AG04449 (cell line): Measurements from ENCODE around the gene MGLL.

ENCODE experiments used
- CTCF ChIA-PET: fragments of 350-600 bp; formaldehyde crosslinking; extraction: SDS; loops from one replicate; lab custom pipeline; 2021; ENCODE audit warnings: antibody characterized with exemption; lab: Yijun Ruan, JAX
- POLR2A ChIA-PET: fragments of 400-600, 350-600 bp; formaldehyde crosslinking; extraction: SDS; loops from one replicate; lab custom pipeline; 2020; ENCODE audit warnings: antibody characterized with exemption, inconsistent platforms; lab: Yijun Ruan, JAX
- DNase-seq: peaks from one replicate; pipeline ENCODE4 v3.0.0-alpha.2; 2010; ENCODE audit warnings: low read depth, low spot score
- H3K4me3 ChIP-seq: 2 replicates; pipeline ENCODE4 v1.5.1; 2011; ENCODE audit warnings: low read depth, mild to moderate bottlenecking, control low read depth, low read length
- TF ChIP-seq, protein P1 (sequence below): IDR thresholded peaks from one replicate; pipeline ENCODE4 v1.5.1; 2011; ENCODE audit warnings: mild to moderate bottlenecking, moderate library complexity, low read length, control low read depth, inconsistent platforms; ENCODE audit not compliant: insufficient read depth; ENCODE audit errors: missing control alignments

The MGLL gene

GRCh38 chr3:127762077-127762786 lies 60.1 kb downstream of the MGLL start:
- ChIA-PET CTCF (interaction anchor here (0.9 to 2.6 kb wide), 9 partner anchors 8 to 72 kb away, joined by 3 to 8 read pairs (median 3); no protein-coding TSS in a partner anchor), POLR2A (interaction anchor here (0.6 kb wide), 1 partner anchor 46 kb away, joined by 4 read pairs; no protein-coding TSS in a partner anchor)
- TF ChIP-seq, protein P1, sequence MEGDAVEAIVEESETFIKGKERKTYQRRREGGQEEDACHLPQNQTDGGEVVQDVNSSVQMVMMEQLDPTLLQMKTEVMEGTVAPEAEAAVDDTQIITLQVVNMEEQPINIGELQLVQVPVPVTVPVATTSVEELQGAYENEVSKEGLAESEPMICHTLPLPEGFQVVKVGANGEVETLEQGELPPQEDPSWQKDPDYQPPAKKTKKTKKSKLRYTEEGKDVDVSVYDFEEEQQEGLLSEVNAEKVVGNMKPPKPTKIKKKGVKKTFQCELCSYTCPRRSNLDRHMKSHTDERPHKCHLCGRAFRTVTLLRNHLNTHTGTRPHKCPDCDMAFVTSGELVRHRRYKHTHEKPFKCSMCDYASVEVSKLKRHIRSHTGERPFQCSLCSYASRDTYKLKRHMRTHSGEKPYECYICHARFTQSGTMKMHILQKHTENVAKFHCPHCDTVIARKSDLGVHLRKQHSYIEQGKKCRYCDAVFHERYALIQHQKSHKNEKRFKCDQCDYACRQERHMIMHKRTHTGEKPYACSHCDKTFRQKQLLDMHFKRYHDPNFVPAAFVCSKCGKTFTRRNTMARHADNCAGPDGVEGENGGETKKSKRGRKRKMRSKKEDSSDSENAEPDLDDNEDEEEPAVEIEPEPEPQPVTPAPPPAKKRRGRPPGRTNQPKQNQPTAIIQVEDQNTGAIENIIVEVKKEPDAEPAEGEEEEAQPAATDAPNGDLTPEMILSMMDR: no peak
- no peak for DNase-seq
- H3K4me3 ChIP-seq: no peak overlapping the region

DNA sequence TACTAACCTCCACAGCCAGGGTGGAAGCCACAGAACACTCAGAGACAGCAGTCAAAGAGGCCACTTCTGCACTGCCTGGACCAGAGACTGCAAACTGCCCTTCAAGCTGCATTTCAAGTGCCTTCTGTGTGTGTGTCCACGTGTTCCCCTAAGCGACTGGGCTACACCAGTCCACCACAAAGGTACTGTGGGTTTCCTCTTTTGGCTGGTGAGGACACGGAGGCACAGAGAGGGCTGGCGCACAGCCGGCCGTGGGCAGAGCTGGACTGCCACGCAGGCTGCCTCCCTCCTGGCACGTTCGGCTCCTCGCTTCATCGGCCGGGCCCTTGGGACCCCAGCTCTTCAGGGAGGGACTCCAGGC lies 60.9 kb downstream of the MGLL start:
- H3K4me3 ChIP-seq: no peak overlapping the region
- TF ChIP-seq, protein P1: no peak
- CTCF ChIA-PET: interaction anchor here (0.9 to 2.6 kb wide), 4 partner anchors 10 to 71 kb away, joined by 3 to 8 read pairs (median 3); no protein-coding TSS in a partner anchor
- POLR2A ChIA-PET: interaction anchor here (0.6 kb wide), 1 partner anchor 46 kb away, joined by 4 read pairs; no protein-coding TSS in a partner anchor
- DNase-seq: no peak

DNA sequence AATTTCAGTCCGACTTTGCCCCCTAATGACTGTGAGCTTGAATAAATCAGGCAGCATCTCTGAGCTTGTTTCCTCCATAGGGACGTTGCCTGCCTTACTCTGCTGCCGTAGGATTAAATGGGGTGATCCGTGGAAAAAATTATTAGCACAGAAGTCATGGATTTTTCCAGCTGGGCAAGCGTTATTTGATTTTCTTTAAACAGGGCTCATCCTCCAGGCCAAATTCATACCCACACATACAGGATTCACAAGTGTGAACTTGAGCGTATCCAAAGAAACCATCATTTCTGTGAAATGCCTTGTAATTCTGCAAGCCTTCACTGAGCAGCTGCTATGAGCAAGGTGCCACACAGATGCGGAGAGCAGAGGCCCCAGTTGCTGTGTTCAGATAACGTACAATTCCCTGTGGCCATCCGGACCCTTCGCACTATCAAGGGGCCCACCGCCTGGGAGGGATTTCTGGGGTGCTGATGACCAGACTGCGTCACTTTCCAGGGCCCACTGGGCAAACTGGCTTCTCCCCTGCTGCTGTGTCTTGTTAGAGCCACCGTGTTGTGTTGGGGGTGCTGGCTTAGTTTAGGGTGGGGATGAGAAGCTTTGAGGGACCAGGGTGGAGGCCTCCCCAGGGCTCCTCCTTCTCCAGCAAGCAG lies 61.4 kb downstream of the MGLL start:
- no peak for DNase-seq
- CTCF ChIA-PET: interaction anchor here (1.4 to 2.6 kb wide), 3 partner anchors 10 to 70 kb away, joined by 3 to 8 read pairs (median 6); no protein-coding TSS in a partner anchor
- no peak overlapping the region for H3K4me3 ChIP-seq
- TF ChIP-seq, protein P1: no peak
- POLR2A ChIA-PET: interaction anchor here (1.2 kb wide), 1 partner anchor 39 kb away, joined by 3 read pairs; no protein-coding TSS in a partner anchor

DNA sequence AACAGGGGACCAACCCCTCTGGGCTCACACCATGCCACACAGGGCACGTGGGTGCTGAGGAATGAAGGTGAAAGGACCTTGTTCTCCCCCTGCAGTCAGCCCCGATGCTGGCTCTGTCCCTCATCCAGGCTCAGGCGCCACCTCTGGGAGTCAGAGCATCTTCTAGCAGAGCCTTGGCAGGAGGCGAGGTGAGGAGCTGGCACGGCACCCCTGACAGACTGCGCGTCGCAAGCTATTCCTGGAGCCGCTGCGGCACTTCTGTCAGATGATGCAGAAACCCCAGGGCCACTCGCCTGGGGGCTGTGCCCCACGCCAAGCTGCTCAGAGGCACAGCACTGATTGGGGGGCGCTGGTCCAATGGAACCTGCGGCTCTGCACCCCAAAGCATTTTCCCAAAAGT lies 62.0 kb downstream of the MGLL start:
- POLR2A ChIA-PET: interaction anchor here (1.2 kb wide), 1 partner anchor 40 kb away, joined by 3 read pairs; no protein-coding TSS in a partner anchor
- TF ChIP-seq, protein P1: no peak
- no peak for DNase-seq
- CTCF ChIA-PET: interaction anchor here (1.4 to 2.6 kb wide), 3 partner anchors 9 to 70 kb away, joined by 3 to 8 read pairs (median 6); no protein-coding TSS in a partner anchor
- H3K4me3 ChIP-seq: no peak overlapping the region

- no peak overlapping the region for H3K4me3 ChIP-seq
- ChIA-PET POLR2A (interaction anchor here (0.5 to 1.2 kb wide), 2 partner anchors 12 to 40 kb away, joined by 3 read pairs; no protein-coding TSS in a partner anchor), CTCF (interaction anchor here (1.0 to 1.7 kb wide), 3 partner anchors 11 to 64 kb away, joined by 3 to 6 read pairs (median 4); no protein-coding TSS in a partner anchor)
- TF ChIP-seq, protein P1: no peak
- DNase-seq: no peak
Measured at GRCh38 chr3:127759826-127760225, 62.5 kb downstream of the MGLL start.
